Esophagus muscularis mucosa (tissue), 4 donors: ENCODE data around the gene ATP23. TPM values are rescaled to one million over a fixed set of nuclear protein-coding genes. Genes with fewer than 3 reads are reported as not detected.

Source experiments
- DNase-seq: peaks from one replicate; pipeline ENCODE4 v3.0.0-alpha.2; 2017; ENCODE audit errors: extremely low spot score
- H3K27ac ChIP-seq, 4 donors: fragments of 200-600 bp; sonication (generic); replicated peaks in 1 of 4; 1 replicate in 3 of 4; 2 replicates in 1 of 4; pipeline ENCODE4 v1.5.1; 2016 to 2019; ENCODE audit warnings: mild to moderate bottlenecking in 1 of 4
- H3K27me3 ChIP-seq, 4 donors: fragments of 200-600 bp; sonication (generic); one replicate each; pipeline versions ENCODE4 v1.5.1 to v1.6.0; 2016 to 2019
- H3K36me3 ChIP-seq, 4 donors: fragments of 200-600 bp; sonication (generic); one replicate each; pipeline ENCODE4 v1.5.1; 2016 to 2019
- H3K4me1 ChIP-seq, 4 donors: fragments of 200-600 bp; sonication (generic); one replicate each; pipeline ENCODE4 v1.5.1; 2016 to 2019
- H3K4me3 ChIP-seq, 4 donors: fragments of 200-600 bp; sonication (generic); 1 replicate in 2 of 4; 2 replicates in 2 of 4; pipeline ENCODE4 v1.5.1; 2016 to 2019; ENCODE audit warnings: mild to moderate bottlenecking in 4 of 4, moderate library complexity in 1 of 4
- H3K9me3 ChIP-seq, 4 donors: fragments of 200-600 bp; sonication (generic); 1 replicate in 3 of 4; 2 replicates in 1 of 4; pipeline ENCODE4 v1.5.1; 2016 to 2019
- EP300 ChIP-seq: sonication (generic); formaldehyde crosslinking; IDR thresholded peaks from one replicate; pipeline ENCODE4 v1.6.1; 2017; ENCODE audit warnings: antibody characterized with exemption
- POLR2A ChIP-seq: fragments of 450-650 bp; IDR thresholded peaks from one replicate; pipeline ENCODE4 v1.6.1; 2017; ENCODE audit warnings: antibody characterized with exemption, moderate library complexity, mild to moderate bottlenecking, low read depth
- POLR2AphosphoS5 ChIP-seq, 2 donors: sonication (generic); formaldehyde crosslinking; IDR thresholded peaks; one replicate each; pipeline ENCODE4 v1.6.1; 2017; ENCODE audit warnings: antibody characterized with exemption in 2 of 2
- WGBS: methylation state at CpG from one replicate; pipeline ENCODE4 v1.1.5; 2018; 5-methylcytosine and 5-hydroxymethylcytosine counted together
- intact Hi-C: fragments of 100-400 bp; cut with DNase I; formaldehyde crosslinking; loops from one replicate; pipeline ENCODE4 v1.15.1; 2023
- total RNA-seq, 4 donors: library from RNA; depleted of rRNA; stranded (reverse); fragments of >200 nt; gene quantifications; one replicate each; pipeline versions ENCODE4 v1.1.0 to v1.2.1, GENCODE V29; 2016
- TF ChIP-seq, protein P1 (sequence below), 3 experiments: fragments of 200-600 bp in 2 of 3; fragments of 450-650 bp in 1 of 3; sonication (generic) in 2 of 3; IDR thresholded peaks; one replicate each; pipeline ENCODE4 v1.5.1; 2017 to 2019; ENCODE audit warnings: antibody characterized with exemption in 3 of 3, mild to moderate bottlenecking in 2 of 3, moderate library complexity in 1 of 3

Gene ATP23
- total RNA-seq, 4 donors from 2014 or later, result 10.3 to 17.9 (median 14.8) TPM

DNA sequence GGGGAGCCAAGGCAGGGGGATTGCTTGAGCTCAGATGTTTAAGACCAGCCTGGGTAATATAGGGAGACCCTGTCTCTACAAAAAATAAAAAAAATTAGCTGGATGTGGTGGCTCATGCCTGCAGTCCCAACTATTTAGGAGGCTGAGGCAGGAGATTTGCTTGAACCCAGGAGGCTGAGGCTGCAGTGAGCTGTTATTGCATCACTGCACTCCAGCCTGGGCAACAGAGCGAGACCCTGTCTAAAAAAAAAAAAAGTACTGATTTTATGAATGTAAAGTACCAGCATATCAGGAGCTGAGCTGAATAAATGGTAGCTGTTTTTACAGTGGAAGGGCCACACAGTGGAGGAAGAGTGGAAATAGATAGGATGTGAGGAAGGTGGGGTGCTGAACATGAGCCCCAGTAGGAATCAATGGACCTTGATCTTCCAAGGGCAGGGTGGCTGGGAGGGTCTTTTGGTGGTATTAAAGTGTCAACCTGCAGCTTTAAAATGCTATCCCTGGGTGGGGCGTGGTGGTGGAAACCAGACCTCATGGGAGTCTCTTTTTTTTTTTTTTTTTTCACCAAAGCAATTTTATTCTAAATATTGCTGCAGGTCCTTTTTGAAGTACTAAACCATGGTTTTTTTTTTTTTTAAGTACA lies 2.2 kb downstream of the ATP23 start:
- intact Hi-C loops, result no loop called here
- Histone ChIP-seq H3K27me3 (no peaks in the 10 kb centered on the region), H3K4me3 (no peak overlapping the region), H3K9me3 (no peaks in the 10 kb centered on the region), H3K4me1 (peaks cover 13 to 20% (median 17%) of the 10 kb centered on the region in 4 donors), H3K27ac (no peak overlapping the region), H3K36me3 (peaks cover 0 to 9% (median 0%) of the 10 kb centered on the region in 4 donors)
- TF ChIP-seq POLR2A, result no peak
- TF ChIP-seq, protein P1, sequence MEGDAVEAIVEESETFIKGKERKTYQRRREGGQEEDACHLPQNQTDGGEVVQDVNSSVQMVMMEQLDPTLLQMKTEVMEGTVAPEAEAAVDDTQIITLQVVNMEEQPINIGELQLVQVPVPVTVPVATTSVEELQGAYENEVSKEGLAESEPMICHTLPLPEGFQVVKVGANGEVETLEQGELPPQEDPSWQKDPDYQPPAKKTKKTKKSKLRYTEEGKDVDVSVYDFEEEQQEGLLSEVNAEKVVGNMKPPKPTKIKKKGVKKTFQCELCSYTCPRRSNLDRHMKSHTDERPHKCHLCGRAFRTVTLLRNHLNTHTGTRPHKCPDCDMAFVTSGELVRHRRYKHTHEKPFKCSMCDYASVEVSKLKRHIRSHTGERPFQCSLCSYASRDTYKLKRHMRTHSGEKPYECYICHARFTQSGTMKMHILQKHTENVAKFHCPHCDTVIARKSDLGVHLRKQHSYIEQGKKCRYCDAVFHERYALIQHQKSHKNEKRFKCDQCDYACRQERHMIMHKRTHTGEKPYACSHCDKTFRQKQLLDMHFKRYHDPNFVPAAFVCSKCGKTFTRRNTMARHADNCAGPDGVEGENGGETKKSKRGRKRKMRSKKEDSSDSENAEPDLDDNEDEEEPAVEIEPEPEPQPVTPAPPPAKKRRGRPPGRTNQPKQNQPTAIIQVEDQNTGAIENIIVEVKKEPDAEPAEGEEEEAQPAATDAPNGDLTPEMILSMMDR (IDR thresholded peaks at IDR 0.05), result no peak
- no peak for TF ChIP-seq POLR2AphosphoS5 (IDR thresholded peaks at IDR 0.05)
- no peak for TF ChIP-seq EP300
- no peak for DNase-seq
- WGBS, result 91% methylated on average over 2 of the region's 2 CpGs

DNA sequence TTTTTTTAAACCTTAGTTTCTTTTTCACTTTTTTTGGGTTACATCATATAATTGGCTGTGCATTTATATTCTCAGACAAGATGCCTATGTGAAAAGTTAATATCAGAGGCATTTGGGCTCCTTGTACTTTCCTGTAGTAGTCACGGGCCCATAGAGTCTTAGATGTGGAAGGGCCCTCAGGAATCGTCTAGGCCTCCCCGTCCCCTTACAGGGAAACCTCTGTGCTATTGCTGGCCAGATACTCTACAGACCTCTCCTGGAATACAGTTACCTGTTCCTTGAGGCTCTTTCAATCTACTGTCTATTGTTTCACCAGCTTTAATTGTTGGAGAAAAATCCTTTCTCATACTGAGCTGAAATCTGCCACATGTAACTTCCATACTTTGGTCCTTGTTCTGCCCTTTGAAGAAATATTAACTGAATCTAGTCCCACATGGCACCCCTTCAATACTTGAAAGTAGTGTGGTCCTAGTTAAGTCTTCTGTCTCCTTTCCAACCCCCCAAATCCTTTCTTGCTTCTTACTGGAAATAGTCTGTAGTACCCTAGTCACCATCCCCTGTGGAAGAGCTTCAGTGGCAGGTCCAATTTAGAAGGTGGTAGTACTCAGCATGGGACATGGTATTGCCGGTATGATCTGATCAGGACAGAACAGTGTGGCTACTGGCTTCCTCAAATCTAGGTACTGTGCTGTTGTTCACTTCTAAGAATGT lies 3.1 kb downstream of the ATP23 start:
- Histone ChIP-seq H3K4me1 (peaks cover 13 to 20% (median 17%) of the 10 kb centered on the region in 4 donors), H3K4me3 (no peak overlapping the region), H3K36me3 (peaks cover 0 to 9% (median 0%) of the 10 kb centered on the region in 4 donors), H3K27me3 (no peaks in the 10 kb centered on the region), H3K27ac (no peak overlapping the region), H3K9me3 (no peaks in the 10 kb centered on the region)
- intact Hi-C loops, result no loop called here
- 75% methylated on average over 4 of the region's 4 CpGs for WGBS
- TF ChIP-seq POLR2AphosphoS5 (IDR thresholded peaks at IDR 0.05) (no peak), POLR2A (no peak)
- DNase-seq, result no peak

DNA sequence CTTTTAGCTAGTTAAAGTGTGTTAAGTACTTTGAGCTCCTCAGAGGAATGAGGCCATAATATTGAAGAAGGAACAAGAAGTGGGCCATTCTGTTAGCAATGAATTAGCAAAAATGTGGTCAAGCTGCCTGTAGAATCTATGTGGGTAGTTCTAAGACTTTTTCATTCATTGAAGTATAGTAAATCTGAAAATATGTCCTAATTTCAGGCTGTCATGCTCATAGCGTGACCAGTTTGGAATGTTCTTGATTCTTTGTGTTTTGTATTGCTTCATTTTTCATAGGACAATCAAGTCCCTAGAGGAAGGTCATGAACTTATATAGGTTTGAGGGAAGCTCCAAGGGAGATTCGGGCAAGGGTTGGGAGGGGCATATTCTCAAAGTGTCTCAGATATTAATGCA lies 11.4 kb downstream of the ATP23 start:
- intact Hi-C loops, result no loop called here
- 95% methylated on average over 2 of the region's 2 CpGs for WGBS
- H3K4me3 ChIP-seq, result no peak overlapping the region
- H3K4me1 ChIP-seq, result no peaks in the 10 kb centered on the region
- H3K36me3 ChIP-seq, result peaks cover 6 to 53% (median 14%) of the 10 kb centered on the region in 4 donors
- DNase-seq, result no peak
- TF ChIP-seq POLR2AphosphoS5 (IDR thresholded peaks at IDR 0.05), result no peak
- TF ChIP-seq POLR2A, result no peak
- TF ChIP-seq, protein P1 (IDR thresholded peaks at IDR 0.05), result no peak
- TF ChIP-seq EP300, result no peak
- H3K9me3 ChIP-seq, result no peaks in the 10 kb centered on the region
- H3K27ac ChIP-seq, result no peak overlapping the region
- H3K27me3 ChIP-seq, result no peaks in the 10 kb centered on the region

DNA sequence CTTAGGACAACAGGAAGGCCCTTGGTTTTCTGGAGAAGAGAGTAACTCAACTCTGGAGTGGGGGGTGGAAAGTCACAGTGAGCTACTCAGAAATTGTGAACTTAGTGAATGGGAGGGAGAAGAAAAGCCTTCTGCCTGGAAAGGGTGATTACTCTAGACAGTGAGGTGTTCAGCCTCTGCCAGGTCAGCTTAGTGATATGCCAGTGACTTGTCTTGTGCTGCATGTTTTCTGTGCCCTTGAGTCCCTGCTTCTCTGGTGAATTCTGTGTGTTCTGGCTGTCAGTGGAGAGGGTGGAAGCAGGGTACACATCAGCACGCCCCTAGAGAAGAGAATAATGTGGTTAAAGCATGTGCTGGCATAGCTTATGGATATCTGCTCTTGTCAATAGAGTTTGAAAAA lies 13.4 kb downstream of the ATP23 start:
- DNase-seq, result no peak
- no peak for TF ChIP-seq POLR2AphosphoS5 (IDR thresholded peaks at IDR 0.05)
- TF ChIP-seq, protein P1 (IDR thresholded peaks at IDR 0.05), result no peak
- TF ChIP-seq EP300, result no peak
- TF ChIP-seq POLR2A, result no peak
- intact Hi-C loops, result no loop called here
- H3K27ac ChIP-seq, result no peak overlapping the region
- no peak overlapping the region for H3K4me3 ChIP-seq
- H3K4me1 ChIP-seq, result no peaks in the 10 kb centered on the region
- no peaks in the 10 kb centered on the region for H3K27me3 ChIP-seq
- peaks cover 9 to 54% (median 21%) of the 10 kb centered on the region in 4 donors for H3K36me3 ChIP-seq
- H3K9me3 ChIP-seq, result no peaks in the 10 kb centered on the region
- WGBS, result 92% methylated on average over 1 of the region's 1 CpG

DNA sequence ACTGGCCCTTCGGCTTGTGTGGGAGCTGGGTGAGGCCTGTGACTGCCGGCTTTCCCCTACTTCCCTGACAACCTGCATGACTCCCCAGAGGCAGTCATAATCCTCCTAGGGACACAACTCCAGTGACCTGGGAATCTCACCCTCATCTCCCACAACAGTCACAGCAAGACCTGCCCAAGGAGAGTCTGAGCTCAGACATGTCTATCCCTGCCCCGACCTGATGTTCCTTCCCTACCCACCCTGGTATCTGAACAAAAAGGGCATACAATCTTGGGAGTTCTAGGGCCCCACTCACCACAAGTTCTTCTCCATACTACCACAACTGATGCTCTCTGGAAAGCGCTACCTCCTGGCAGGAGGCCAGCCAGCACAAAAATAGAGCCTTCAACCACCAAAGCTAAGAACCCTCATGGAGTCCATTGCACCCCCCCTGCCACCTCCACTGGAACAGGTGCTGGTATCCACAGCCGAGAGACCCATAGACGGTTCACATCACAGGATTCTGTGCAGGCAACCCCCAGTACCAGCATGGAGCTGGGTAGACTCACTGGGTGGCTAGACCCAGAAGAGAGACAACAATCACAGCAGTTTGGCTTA lies 16.8 kb downstream of the ATP23 start:
- peaks cover 0 to 9% (median 6%) of the 10 kb centered on the region in 4 donors for H3K9me3 ChIP-seq
- no peaks in the 10 kb centered on the region for H3K27me3 ChIP-seq
- WGBS, result 95% methylated on average over 6 of the region's 6 CpGs
- TF ChIP-seq POLR2AphosphoS5 (IDR thresholded peaks at IDR 0.05), result no peak
- no peak for TF ChIP-seq POLR2A
- TF ChIP-seq, protein P1 (IDR thresholded peaks at IDR 0.05), result no peak
- TF ChIP-seq EP300, result no peak
- no peak overlapping the region for H3K27ac ChIP-seq
- no peaks in the 10 kb centered on the region for H3K4me1 ChIP-seq
- peaks cover 9 to 42% (median 19%) of the 10 kb centered on the region in 4 donors for H3K36me3 ChIP-seq
- H3K4me3 ChIP-seq, result no peak overlapping the region
- intact Hi-C loops, result no loop called here
- DNase-seq, result no peak
